Fibroblast of lung (primary cell): ENCODE results near the gene DCAF6.

Experiments used
- CTCF ChIP-seq, 2 donors: IDR thresholded peaks in 1 of 2; conservative IDR thresholded peaks in 1 of 2; 1 replicate in 1 of 2; 2 replicates in 1 of 2; pipeline ENCODE4 v1.5.1; 2011 to 2012; ENCODE audit warnings: low read length in 2 of 2, control low read depth in 1 of 2, inconsistent platforms in 1 of 2, low read depth in 1 of 2, mild to moderate bottlenecking in 1 of 2
- EZH2 ChIP-seq: IDR thresholded peaks from 2 replicates; pipeline ENCODE4 v1.5.1; 2012; ENCODE audit warnings: low read length, control low read depth, mild to moderate bottlenecking; ENCODE audit errors: missing control alignments

GRCh38 chr1:168050307-168050706 lies 113.8 kb downstream of the DCAF6 start:
- no peak for TF ChIP-seq CTCF (conservative IDR thresholded peaks at IDR 0.05 in 1 of 2, IDR thresholded peaks at IDR 0.05 in 1 of 2; ENCODE audit: low read depth in 1 of 2, low read length in 2 of 2)
- TF ChIP-seq EZH2, result no peak
